B cell (primary cell): ENCODE measurements around the gene WDFY2. TPM values are rescaled to one million over a fixed set of nuclear protein-coding genes. Genes with fewer than 3 reads are reported as not detected.

Experiments used
- ATAC-seq: fragments of 200-7000 bp; cut with Tn5 transposase; one replicate; pipeline ENCODE4 v1.10.0; 2021; ENCODE audit warnings: low read depth, mild to moderate bottlenecking, moderate number of reproducible peaks, moderate library complexity
- CTCF ChIA-PET: fragments of 350-600 bp; sonication (Branson Sonifier 250); formaldehyde crosslinking; loops from one replicate; lab custom pipeline; 2021; ENCODE audit warnings: antibody characterized with exemption, inconsistent platforms; lab: Charles Lee
- POLR2A ChIA-PET: fragments of 350-600 bp; sonication (Branson Sonifier 250); formaldehyde crosslinking; loops from one replicate; lab custom pipeline; 2021; ENCODE audit warnings: antibody characterized with exemption; lab: Charles Lee
- DNase-seq: peaks from one replicate; pipeline ENCODE4 v3.0.0; 2013
- H2AFZ ChIP-seq: 2 replicates; pipeline ENCODE4 v1.6.1; 2012; ENCODE audit warnings: mild to moderate bottlenecking, low read depth, low read length; ENCODE audit not compliant: insufficient read depth, poor library complexity, severe bottlenecking
- H3K27ac ChIP-seq, 2 donors: 1 replicate in 1 of 2; 2 replicates in 1 of 2; pipeline ENCODE4 v1.5.1; 2012 to 2013; ENCODE audit warnings: low read length in 2 of 2, mild to moderate bottlenecking in 2 of 2, moderate library complexity in 1 of 2
- H3K27me3 ChIP-seq, 4 experiments: fragments of 200-600 bp in 1 of 4; sonication (generic) in 1 of 4; replicated peaks in 1 of 4; 1 replicate in 2 of 4; 2 replicates in 2 of 4; pipeline versions ENCODE4 v1.6.1 to v1.7.0; 2013 to 2016; ENCODE audit warnings: low read length in 3 of 4, mild to moderate bottlenecking in 2 of 4, mixed read lengths in 1 of 4, moderate library complexity in 1 of 4; ENCODE audit not compliant: insufficient read depth in 4 of 4, control insufficient read depth in 3 of 4; ENCODE audit errors: control extremely low read depth in 1 of 4
- H3K36me3 ChIP-seq, 2 experiments: replicated peaks in 1 of 2; 1 replicate in 1 of 2; 2 replicates in 1 of 2; pipeline versions ENCODE4 v1.6.1 to v1.7.1; 2013; ENCODE audit warnings: low read length in 1 of 2; ENCODE audit not compliant: insufficient read depth in 2 of 2, control insufficient read depth in 1 of 2; ENCODE audit errors: control extremely low read depth in 1 of 2, extremely low read depth in 1 of 2
- H3K4me1 ChIP-seq, 2 donors: fragments of 200-600 bp in 1 of 2; sonication (generic) in 1 of 2; 1 replicate in 1 of 2; 2 replicates in 1 of 2; pipeline versions ENCODE4 v1.5.1 to v1.6.1; 2013 to 2017; ENCODE audit warnings: low read length in 2 of 2; ENCODE audit not compliant: control insufficient read depth in 2 of 2, insufficient read depth in 2 of 2
- H3K4me2 ChIP-seq: replicated peaks from 2 replicates; pipeline ENCODE3; 2012; ENCODE audit warnings: mild to moderate bottlenecking, low read depth, low read length; ENCODE audit not compliant: poor library complexity, severe bottlenecking
- H3K4me3 ChIP-seq, 5 experiments: fragments of 200-600 bp in 1 of 5; sonication (generic) in 1 of 5; 1 replicate in 3 of 5; 2 replicates in 2 of 5; pipeline versions ENCODE4 v1.5.1 to v1.7.0; 2011 to 2016; ENCODE audit warnings: low read length in 4 of 5, mild to moderate bottlenecking in 4 of 5, low read depth in 2 of 5, control low read depth in 1 of 5, moderate library complexity in 1 of 5; ENCODE audit not compliant: insufficient read depth in 1 of 5; ENCODE audit errors: control extremely low read depth in 1 of 5, extremely low read depth in 1 of 5
- H3K79me2 ChIP-seq: fragments of 200-600 bp; sonication (generic); one replicate; pipeline ENCODE4 v1.6.0; 2016; ENCODE audit warnings: low read length; ENCODE audit not compliant: control insufficient read depth, insufficient read depth
- H3K9ac ChIP-seq: fragments of 200-600 bp; sonication (generic); 2 replicates; pipeline ENCODE4 v1.6.1; 2017; ENCODE audit warnings: mild to moderate bottlenecking, low read length, moderate library complexity
- H3K9me3 ChIP-seq, 3 donors: one replicate each; pipeline versions ENCODE4 v1.6.1 to v1.7.1; 2013; ENCODE audit warnings: low read length in 2 of 3; ENCODE audit not compliant: control insufficient read depth in 2 of 3, insufficient read depth in 1 of 3; ENCODE audit errors: control extremely low read depth in 1 of 3
- H4K20me1 ChIP-seq: 2 replicates; pipeline ENCODE4 v1.6.0; 2012; ENCODE audit warnings: mild to moderate bottlenecking, low read length; ENCODE audit not compliant: insufficient read depth, control insufficient read depth, poor library complexity, severe bottlenecking
- H3K27ac Mint-ChIP-seq: one replicate; pipeline ENCODE4 v1.8.0; 2021; ENCODE audit warnings: mixed read lengths
- H3K27me3 Mint-ChIP-seq: one replicate; pipeline ENCODE4 v1.8.0; 2021; ENCODE audit warnings: mixed read lengths
- H3K4me1 Mint-ChIP-seq: one replicate; pipeline ENCODE4 v1.8.0; 2021; ENCODE audit warnings: mixed read lengths
- H3K4me3 Mint-ChIP-seq: one replicate; pipeline ENCODE4 v1.8.0; 2021; ENCODE audit warnings: mixed read lengths
- H3K9me3 Mint-ChIP-seq: one replicate; pipeline ENCODE4 v1.8.0; 2022; ENCODE audit warnings: mixed read lengths; ENCODE audit not compliant: insufficient read depth
- CTCF ChIP-seq: fragments of 200-600 bp; IDR thresholded peaks from one replicate; pipeline ENCODE4 v1.8.0; 2022; ENCODE audit warnings: antibody characterized with exemption, mild to moderate bottlenecking
- EZH2 ChIP-seq: IDR thresholded peaks from 2 replicates; pipeline ENCODE4 v1.6.1; 2012; ENCODE audit warnings: borderline replicate concordance, low read depth, mild to moderate bottlenecking, moderate library complexity, low read length; ENCODE audit not compliant: insufficient read depth, poor library complexity, severe bottlenecking
- WGBS: methylation state at CpG from one replicate; pipeline ENCODE4 v1.1.5; 2013; ENCODE audit warnings: missing lambda C conversion rate; ENCODE audit not compliant: insufficient coverage; 5-methylcytosine and 5-hydroxymethylcytosine counted together
- intact Hi-C: fragments of 100-400 bp; cut with micrococcal nuclease; formaldehyde crosslinking; loops from one replicate; pipeline ENCODE4 v1.10.0; 2022
- polyA plus RNA-seq: library from polyadenylated mRNA; depleted of rRNA; stranded (reverse); fragments of >200 nt; gene quantifications from 2 replicates; pipeline ENCODE4 v1.2.3, GENCODE V29; 2012
- total RNA-seq, 2 donors: library from RNA; stranded (reverse); fragments of 120-200 nt in 1 of 2; gene quantifications; 1 replicate in 1 of 2; 2 replicates in 1 of 2; pipeline versions ENCODE4 v1.2.3 to v1.2.4, GENCODE V29; 2013 to 2022

The WDFY2 gene
- total and polyA plus RNA-seq, 2 donors (not counting 1 experiment from before 2014, with no cell fraction given), result 12.4 to 47.7 TPM

GRCh38 chr13:51549593-51549992 is 34.7 kb upstream of the WDFY2 start:
- Mint-ChIP-seq H3K27ac (no peak overlapping the region), H3K4me3 (no peak overlapping the region), H3K27me3 (no peaks in the 10 kb centered on the region), H3K9me3 (no peaks in the 10 kb centered on the region), H3K4me1 (peaks cover 5% of the 10 kb centered on the region)
- Histone ChIP-seq H3K9ac (no peak overlapping the region), H3K27ac (no peak overlapping the region), H3K79me2 (no peaks in the 10 kb centered on the region), H3K4me1 (peaks cover 5 to 6% of the 10 kb centered on the region in 2 donors), H3K4me3 (no peak overlapping the region), H3K36me3 (no peaks in the 10 kb centered on the region), H3K27me3 (no peaks in the 10 kb centered on the region), H3K4me2 (no peak overlapping the region), H2AFZ (no peak overlapping the region), H4K20me1 (no peaks in the 10 kb centered on the region), H3K9me3 (no peaks in the 10 kb centered on the region)
- ChIA-PET CTCF (no interaction called here), POLR2A (no interaction called here)
- ATAC-seq (no peak), DNase-seq (no peak)
- TF ChIP-seq EZH2, result no peak
- TF ChIP-seq CTCF, result no peak
- WGBS, result 83% methylated on average over 1 of the region's 2 CpGs
- intact Hi-C loops, result no loop called here

GRCh38 chr13:51550151-51550550 is 34.1 kb upstream of the WDFY2 start:
- no peaks in the 10 kb centered on the region for H3K9me3 Mint-ChIP-seq
- H3K36me3 ChIP-seq, result no peaks in the 10 kb centered on the region
- no peak overlapping the region for H3K4me3 Mint-ChIP-seq
- peaks cover 5 to 6% of the 10 kb centered on the region in 2 donors for H3K4me1 ChIP-seq
- H4K20me1 ChIP-seq, result no peaks in the 10 kb centered on the region
- H3K27me3 ChIP-seq, result no peaks in the 10 kb centered on the region
- no CpG with 5 or more reads among the region's 1 CpG for WGBS
- H2AFZ ChIP-seq, result no peak overlapping the region
- no peaks in the 10 kb centered on the region for H3K79me2 ChIP-seq
- peaks cover 5% of the 10 kb centered on the region for H3K4me1 Mint-ChIP-seq
- ChIA-PET CTCF (no interaction called here), POLR2A (no interaction called here)
- H3K27ac ChIP-seq, result no peak overlapping the region
- TF ChIP-seq EZH2 (no peak), CTCF (no peak)
- intact Hi-C loops, result no loop called here
- no peaks in the 10 kb centered on the region for H3K27me3 Mint-ChIP-seq
- H3K4me3 ChIP-seq, result no peak overlapping the region
- no peak overlapping the region for H3K27ac Mint-ChIP-seq
- no peak for ATAC-seq
- H3K9me3 ChIP-seq, result no peaks in the 10 kb centered on the region
- no peak overlapping the region for H3K4me2 ChIP-seq
- no peak overlapping the region for H3K9ac ChIP-seq
- no peak for DNase-seq
